Measurements from ENCODE around the gene NACC2.

The NACC2 gene

GRCh38 chr9:136122425-136123383 is 27.6 kb upstream of the NACC2 start:
- Histone ChIP-seq H3K4me1 (ENCODE audit: control insufficient read depth, insufficient read depth, low read length) (no peaks in the 10 kb centered on the region), H3K27ac (ENCODE audit: extremely low read depth, low read depth, low read length) (no peak overlapping the region), H3K9me3 (ENCODE audit: control insufficient read depth, insufficient read depth, low read depth, low read length) (no peaks in the 10 kb centered on the region), H3K36me3 (ENCODE audit: control insufficient read depth in 2 of 2, insufficient read depth in 1 of 2, low read length in 2 of 2) (no peaks in the 10 kb centered on the region), H3K4me3 (ENCODE audit: low read depth, low read length) (no peak overlapping the region)
- ChIA-PET POLR2A (interaction anchor here (1.3 kb wide), 1 partner anchor 13 kb away, joined by 3 read pairs; no protein-coding TSS in a partner anchor), CTCF (interaction anchor here (0.5 to 6.6 kb wide), 48 partner anchors 10 to 946 kb away, joined by 3 to 95 read pairs (median 4); partner anchors contain the start of genes KCNT1, NACC2 and UBAC1)
- TF ChIP-seq ZSCAN4 (tag by site-specific recombination; IDR thresholded peaks at IDR 0.05), result peak; percentile 65
- no peak for TF ChIP-seq ZNF354C (tag by site-specific recombination; IDR thresholded peaks at IDR 0.05; ENCODE audit: borderline replicate concordance, low read depth)
- TF ChIP-seq CTCF (tag by site-specific recombination; IDR thresholded peaks at IDR 0.05), result peak; percentile 99
- TF ChIP-seq ZNF692 (tag by site-specific recombination; IDR thresholded peaks at IDR 0.05), result peak; percentile 62
- no peak for TF ChIP-seq ZSCAN18 (tag by site-specific recombination; IDR thresholded peaks at IDR 0.05)
- TF ChIP-seq YY2 (tag by site-specific recombination; IDR thresholded peaks at IDR 0.05), result no peak
- no peak for TF ChIP-seq MZF1 (tag by site-specific recombination; IDR thresholded peaks at IDR 0.05; ENCODE audit: borderline replicate concordance)
- TF ChIP-seq ZNF394 (tag by site-specific recombination; IDR thresholded peaks at IDR 0.05; ENCODE audit: borderline replicate concordance), result no peak; the same call in 1 of the 2 replicates
- peak; percentile 40; the same call in 1 of the 2 replicates for TF ChIP-seq SP7 (tag by site-specific recombination; IDR thresholded peaks at IDR 0.05)
- TF ChIP-seq ZNF704 (tag by site-specific recombination; IDR thresholded peaks at IDR 0.05), result 0 out of 2 replicates have a peak, but pooled peaks have one; percentile 21
- TF ChIP-seq ZNF391 (tag by site-specific recombination; IDR thresholded peaks at IDR 0.05; ENCODE audit: borderline replicate concordance, low read depth), result peak; percentile 81; the same call in 1 of the 2 replicates
- TF ChIP-seq SCRT2 (tag by site-specific recombination; IDR thresholded peaks at IDR 0.05), result 0 out of 2 replicates have a peak, but pooled peaks have one; percentile 12
- 0 out of 2 replicates have a peak, but pooled peaks have one; percentile 8 for TF ChIP-seq EGR2 (tag by site-specific recombination; IDR thresholded peaks at IDR 0.05; ENCODE audit: low read depth)
- TF ChIP-seq ZNF223 (tag by site-specific recombination; IDR thresholded peaks at IDR 0.05), result 0 out of 2 replicates have a peak, but pooled peaks have one; percentile 13
- TF ChIP-seq ZNF23 (tag by site-specific recombination; IDR thresholded peaks at IDR 0.05; ENCODE audit: borderline replicate concordance), result no peak
- 0 out of 2 replicates have a peak, but pooled peaks have one; percentile 21 for TF ChIP-seq ZNF629 (tag by site-specific recombination; IDR thresholded peaks at IDR 0.05)
- peak; percentile 88 for TF ChIP-seq ZFP3 (tag by site-specific recombination; IDR thresholded peaks at IDR 0.05; ENCODE audit: low read depth)
- no peak for TF ChIP-seq GLI2 (tag by site-specific recombination; IDR thresholded peaks at IDR 0.05; ENCODE audit: borderline replicate concordance, low read depth)
- TF ChIP-seq ZBTB10 (tag by site-specific recombination; IDR thresholded peaks at IDR 0.05), result 0 out of 2 replicates have a peak, but pooled peaks have one; percentile 41
- TF ChIP-seq KLF1 (tag by site-specific recombination; IDR thresholded peaks at IDR 0.05), result peak; percentile 52; the same call in 1 of the 2 replicates
- TF ChIP-seq BCL11B (tag by site-specific recombination; IDR thresholded peaks at IDR 0.05; ENCODE audit: low read depth), result peak; percentile 50; the same call in 1 of the 2 replicates
- TF ChIP-seq GLIS1 (tag by site-specific recombination; IDR thresholded peaks at IDR 0.05), result peak; percentile 81
- TF ChIP-seq ZNF449 (tag by site-specific recombination; IDR thresholded peaks at IDR 0.05), result no peak

Measured in HEK293 (cell line).